ENCODE results near the gene DICER1.

The DICER1 gene

GRCh38 chr14:95052016-95052585 lies 105.2 kb downstream of the DICER1 start:
- DNase-seq: no peak

GRCh38 chr14:95049952-95050351 lies 107.4 kb downstream of the DICER1 start:
- DNase-seq: no peak

GRCh38 chr14:95048771-95049312 lies 108.5 kb downstream of the DICER1 start:
- DNase-seq: no peak

GRCh38 chr14:95047754-95048153 lies 109.6 kb downstream of the DICER1 start:
- DNase-seq: no peak

- DNase-seq: no peak
These were observed 110.3 kb downstream of the DICER1 start for GRCh38 chr14:95046711-95047681.

GRCh38 chr14:95045836-95046430 lies 111.4 kb downstream of the DICER1 start:
- DNase-seq: no peak

GRCh38 chr14:95045106-95045701 lies 112.1 kb downstream of the DICER1 start:
- no peak for DNase-seq

- no peak for DNase-seq
These were observed 112.7 kb downstream of the DICER1 start for GRCh38 chr14:95044463-95045105.

- DNase-seq: no peak
These were observed 113.4 kb downstream of the DICER1 start for GRCh38 chr14:95043732-95044462.

GRCh38 chr14:95043314-95043713 lies 114.0 kb downstream of the DICER1 start:
- no peak for DNase-seq

GRCh38 chr14:95041477-95042020 lies 115.8 kb downstream of the DICER1 start:
- no peak for DNase-seq

GRCh38 chr14:95040708-95041476 lies 116.4 kb downstream of the DICER1 start:
- no peak for DNase-seq

- DNase-seq: no peak
These were observed 117.4 kb downstream of the DICER1 start for GRCh38 chr14:95039993-95040348.

- DNase-seq: no peak
These were observed 117.9 kb downstream of the DICER1 start for GRCh38 chr14:95039259-95039992.

GRCh38 chr14:95038521-95039250 lies 118.6 kb downstream of the DICER1 start:
- no peak for DNase-seq

- DNase-seq: no peak
These were observed 120.1 kb downstream of the DICER1 start for GRCh38 chr14:95037273-95037672.

All from NCI-H2081 treated with DMSO at 0.1 percent for 48 hours (cell line).